Dedifferentiated amniotic fluid mesenchymal stem cell (primary cell): ENCODE measurements around the gene THAP4.

ENCODE experiments used
- DNase-seq: peaks from one replicate; pipeline ENCODE4 v3.0.0-alpha.2; 2016; ENCODE audit errors: extremely low spot score

The THAP4 gene

GRCh38 chr2:241563981-241564595 lies 72.9 kb downstream of the THAP4 start:
- no peak for DNase-seq

- no peak for DNase-seq
These were observed 73.4 kb downstream of the THAP4 start for GRCh38 chr2:241563571-241563980.

- no peak for DNase-seq
These were observed 73.9 kb downstream of the THAP4 start for GRCh38 chr2:241563031-241563507.

DNA sequence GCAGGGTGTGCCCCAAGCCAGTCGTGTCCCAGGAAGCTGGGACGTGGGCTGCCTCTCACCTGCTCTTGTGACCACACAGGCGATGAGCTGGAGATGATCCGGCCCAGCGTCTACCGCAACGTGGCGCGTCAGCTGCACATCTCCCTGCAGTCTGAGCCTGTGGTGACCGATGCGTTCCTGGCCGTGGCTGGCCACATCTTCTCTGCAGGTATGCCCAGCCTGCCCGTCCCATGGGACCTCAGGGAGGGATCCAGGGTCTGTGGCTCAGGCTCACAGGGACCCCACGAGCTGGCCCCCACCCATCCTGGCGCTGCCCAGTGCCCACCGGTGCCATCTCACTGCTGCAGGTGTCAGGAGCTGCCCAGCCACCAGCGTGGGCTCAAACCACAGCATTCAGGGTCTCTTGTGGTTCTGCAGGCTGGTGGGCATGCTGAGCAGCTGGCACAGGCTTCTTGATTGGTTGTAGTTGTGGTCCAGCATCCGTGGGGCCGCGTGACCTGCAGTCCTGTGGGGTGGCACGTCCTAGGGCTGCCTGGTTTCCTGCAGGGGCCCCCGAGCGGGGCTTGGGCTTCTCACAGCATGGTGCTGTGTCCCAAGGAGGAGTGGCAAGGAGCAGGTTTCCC lies 74.6 kb downstream of the THAP4 start:
- DNase-seq, result no peak

DNA sequence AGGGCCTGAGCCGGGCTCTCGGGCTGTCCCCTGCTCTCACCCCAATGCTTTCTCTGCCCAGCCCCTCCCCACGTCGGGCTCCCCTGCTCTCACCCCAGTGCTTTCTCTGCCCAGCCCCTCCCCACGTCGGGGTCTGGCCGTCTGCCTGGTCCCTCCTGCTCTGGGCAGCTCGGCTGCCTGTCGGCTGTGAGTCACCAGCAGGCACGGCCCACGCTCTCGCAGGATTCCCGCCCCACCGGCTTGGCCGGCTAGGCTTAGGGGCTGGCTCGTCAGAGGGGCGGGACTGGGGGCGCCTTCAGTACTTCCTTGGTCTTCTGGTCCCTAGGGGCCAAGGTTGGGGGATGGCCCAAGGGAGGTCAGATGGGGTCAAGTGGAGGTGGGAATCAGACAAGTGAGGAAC lies 75.1 kb downstream of the THAP4 start:
- DNase-seq, result peak; percentile 61

- no peak for DNase-seq
These were observed 76.0 kb downstream of the THAP4 start for GRCh38 chr2:241560883-241561474.

GRCh38 chr2:241560162-241560882 lies 76.6 kb downstream of the THAP4 start:
- no peak for DNase-seq

GRCh38 chr2:241559323-241560161 lies 77.4 kb downstream of the THAP4 start:
- DNase-seq, result peak; percentile 14

GRCh38 chr2:241558532-241559322 lies 78.2 kb downstream of the THAP4 start, which contains the start of gene BOK:
TSS of gene BOK (plus strand) at chr2:241558745. CDS start at chr2:241559484, 739 bp downstream.
- peak; percentile 50 for DNase-seq

- no peak for DNase-seq
These were observed 80.2 kb downstream of the THAP4 start for GRCh38 chr2:241556746-241557145.

- DNase-seq, result no peak
These were observed 81.2 kb downstream of the THAP4 start for GRCh38 chr2:241555711-241556110.

- no peak for DNase-seq
These were observed 82.2 kb downstream of the THAP4 start for GRCh38 chr2:241554610-241555322.

GRCh38 chr2:241553981-241554380 lies 83.0 kb downstream of the THAP4 start:
- DNase-seq, result no peak

GRCh38 chr2:241553512-241553830 lies 83.5 kb downstream of the THAP4 start:
- no peak for DNase-seq

DNA sequence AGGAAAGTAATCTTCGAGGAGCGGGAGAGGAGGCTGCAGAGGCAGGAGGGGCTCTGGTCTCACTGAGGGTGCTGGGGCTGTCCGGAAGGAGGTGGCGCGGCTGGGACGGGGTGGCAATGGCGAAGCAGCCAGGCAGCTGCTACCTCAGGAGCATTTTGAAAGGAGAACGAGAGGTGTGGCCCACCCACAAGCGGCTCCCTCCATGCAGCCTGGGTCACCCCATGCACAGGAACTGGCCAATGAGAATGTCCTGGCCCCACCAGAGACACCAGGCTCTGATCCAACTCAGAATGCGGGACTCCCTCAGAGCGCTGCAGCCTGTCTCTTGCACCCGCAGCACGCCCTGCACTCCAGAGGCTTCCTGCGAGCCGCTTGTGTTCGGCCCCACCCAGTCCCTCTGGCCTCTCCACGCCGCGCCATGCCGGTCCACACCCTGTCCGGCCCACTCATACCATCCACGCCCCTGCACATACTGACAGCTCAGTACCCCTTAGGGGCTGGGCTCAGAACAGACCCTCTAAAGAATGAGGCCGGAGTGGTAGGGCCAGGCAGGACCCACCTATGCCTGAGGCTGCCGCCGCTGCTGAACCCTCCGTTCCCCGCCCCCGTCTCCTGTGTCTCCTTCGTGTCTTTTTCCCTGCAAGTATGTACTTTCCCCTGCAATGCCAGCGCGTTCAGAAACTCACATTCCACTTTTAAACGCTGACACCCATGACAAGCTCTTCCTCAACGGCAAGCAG lies 84.8 kb downstream of the THAP4 start:
- no peak for DNase-seq

DNA sequence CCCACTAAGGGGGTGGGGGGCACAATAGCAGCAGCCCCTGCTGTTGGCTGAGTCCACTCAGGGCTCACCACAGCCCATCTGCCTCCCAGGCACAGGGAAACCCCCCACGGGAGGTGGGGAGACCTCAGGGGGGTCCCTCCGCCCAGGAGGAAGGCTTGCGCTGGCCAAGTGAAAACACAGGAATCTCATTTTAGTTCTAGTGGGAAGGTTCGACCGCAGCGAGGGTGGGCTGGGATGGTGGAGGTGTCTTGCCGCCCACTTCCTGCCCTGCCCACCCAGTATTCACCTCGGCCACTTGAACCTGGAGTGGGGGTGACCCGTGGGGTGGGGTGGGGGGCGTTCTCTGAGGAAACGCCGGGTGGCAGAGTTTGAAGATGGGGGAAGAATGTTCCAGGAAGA lies 85.4 kb downstream of the THAP4 start:
- DNase-seq, result no peak

DNA sequence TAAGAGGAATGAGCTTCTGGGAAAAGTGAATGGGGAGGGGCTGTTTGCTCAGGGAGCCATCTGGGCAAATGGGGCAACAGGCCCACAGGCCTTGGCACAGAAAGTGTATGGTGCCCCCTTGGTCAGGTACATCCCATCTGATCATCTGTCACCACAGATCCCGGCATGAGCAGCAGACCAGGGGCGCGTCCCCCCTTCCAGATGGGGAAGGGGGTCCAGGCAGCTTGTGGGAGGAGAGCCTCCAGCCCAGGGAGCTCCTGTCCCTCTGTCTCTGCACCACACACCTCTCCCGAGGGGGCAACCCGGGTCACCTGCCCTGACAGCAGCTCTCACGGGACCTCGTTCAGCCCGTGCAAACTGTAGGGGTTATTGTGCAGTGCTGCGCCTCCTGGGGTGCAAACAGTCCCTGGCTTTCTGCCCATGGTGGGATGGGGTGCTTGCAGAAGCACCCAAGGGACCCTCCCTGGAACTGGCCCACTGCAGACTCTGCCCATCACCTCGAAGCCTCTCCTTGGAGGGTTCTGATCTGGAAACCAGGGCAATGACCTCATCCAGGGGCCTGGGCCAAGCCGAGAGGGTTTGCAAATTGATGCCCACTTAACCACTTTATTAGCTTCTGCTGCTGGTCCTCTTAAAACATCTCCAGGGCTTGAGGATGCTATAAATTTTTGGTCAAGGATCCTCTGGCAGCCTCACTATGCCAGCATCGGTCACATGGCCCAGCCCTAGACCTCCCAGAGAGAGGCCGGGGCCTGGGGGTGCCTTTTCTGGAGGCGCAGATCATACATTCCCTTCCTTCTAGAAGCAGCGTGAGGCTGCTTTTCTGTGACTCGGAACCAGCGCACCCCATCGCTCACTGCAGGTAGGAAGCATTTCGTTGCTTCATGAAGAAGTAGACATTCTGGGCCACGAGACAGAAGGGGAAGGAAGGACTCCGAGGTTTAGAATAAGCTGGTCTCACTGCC lies 86.1 kb downstream of the THAP4 start:
- DNase-seq, result no peak

GRCh38 chr2:241548451-241548835 lies 88.5 kb downstream of the THAP4 start:
- DNase-seq, result no peak
